IMR-90 (cell line): ENCODE results near the gene FOSL2.

ENCODE experiments used
- BHLHE40 ChIP-seq: fragments of 150-350 bp; IDR thresholded peaks from 2 replicates; pipeline ENCODE4 v1.6.1; 2016; ENCODE audit warnings: mild to moderate bottlenecking, low read depth, low read length
- CEBPB ChIP-seq: IDR thresholded peaks from 2 replicates; pipeline ENCODE4 v1.6.1; 2012; ENCODE audit warnings: low read depth, low read length, improper control_type of control experiment
- CHD1 ChIP-seq: IDR thresholded peaks from 2 replicates; pipeline ENCODE4 v1.6.1; 2012; ENCODE audit warnings: low read depth, low read length, improper control_type of control experiment
- MAFK ChIP-seq: IDR thresholded peaks from 2 replicates; pipeline ENCODE4 v1.6.1; 2012; ENCODE audit warnings: low read depth, low read length, improper control_type of control experiment
- MAZ ChIP-seq: IDR thresholded peaks from 2 replicates; pipeline ENCODE4 v1.6.1; 2012; ENCODE audit warnings: low read depth, mild to moderate bottlenecking, low read length, improper control_type of control experiment, moderate library complexity, borderline replicate concordance
- MXI1 ChIP-seq: IDR thresholded peaks from 2 replicates; pipeline ENCODE4 v1.6.1; 2012; ENCODE audit warnings: low read depth, mild to moderate bottlenecking, low read length, moderate library complexity, borderline replicate concordance
- POLR2A ChIP-seq: IDR thresholded peaks from 2 replicates; pipeline ENCODE4 v1.6.1; 2012; ENCODE audit warnings: mild to moderate bottlenecking, low read depth, low read length
- RAD21 ChIP-seq: IDR thresholded peaks from 2 replicates; pipeline ENCODE4 v1.6.1; 2012; ENCODE audit warnings: low read length, improper control_type of control experiment
- RCOR1 ChIP-seq: IDR thresholded peaks from 2 replicates; pipeline ENCODE4 v1.6.1; 2012; ENCODE audit warnings: mild to moderate bottlenecking, low read length, improper control_type of control experiment; ENCODE audit not compliant: insufficient replicate concordance
- SMC3 ChIP-seq: fragments of 150-350 bp; IDR thresholded peaks from 2 replicates; pipeline ENCODE4 v1.6.1; 2016; ENCODE audit warnings: low read depth, mild to moderate bottlenecking, antibody characterized with exemption, low read length, moderate library complexity
- USF2 ChIP-seq: fragments of 150-350 bp; IDR thresholded peaks from 2 replicates; pipeline ENCODE4 v1.6.1; 2017; ENCODE audit warnings: mild to moderate bottlenecking, antibody characterized with exemption, low read length, low read depth
- TF ChIP-seq, protein P1 (sequence below): conservative IDR thresholded peaks from 2 replicates; pipeline ENCODE4 v1.5.1; 2012; ENCODE audit warnings: mild to moderate bottlenecking, low read depth, low read length, improper control_type of control experiment

DNA sequence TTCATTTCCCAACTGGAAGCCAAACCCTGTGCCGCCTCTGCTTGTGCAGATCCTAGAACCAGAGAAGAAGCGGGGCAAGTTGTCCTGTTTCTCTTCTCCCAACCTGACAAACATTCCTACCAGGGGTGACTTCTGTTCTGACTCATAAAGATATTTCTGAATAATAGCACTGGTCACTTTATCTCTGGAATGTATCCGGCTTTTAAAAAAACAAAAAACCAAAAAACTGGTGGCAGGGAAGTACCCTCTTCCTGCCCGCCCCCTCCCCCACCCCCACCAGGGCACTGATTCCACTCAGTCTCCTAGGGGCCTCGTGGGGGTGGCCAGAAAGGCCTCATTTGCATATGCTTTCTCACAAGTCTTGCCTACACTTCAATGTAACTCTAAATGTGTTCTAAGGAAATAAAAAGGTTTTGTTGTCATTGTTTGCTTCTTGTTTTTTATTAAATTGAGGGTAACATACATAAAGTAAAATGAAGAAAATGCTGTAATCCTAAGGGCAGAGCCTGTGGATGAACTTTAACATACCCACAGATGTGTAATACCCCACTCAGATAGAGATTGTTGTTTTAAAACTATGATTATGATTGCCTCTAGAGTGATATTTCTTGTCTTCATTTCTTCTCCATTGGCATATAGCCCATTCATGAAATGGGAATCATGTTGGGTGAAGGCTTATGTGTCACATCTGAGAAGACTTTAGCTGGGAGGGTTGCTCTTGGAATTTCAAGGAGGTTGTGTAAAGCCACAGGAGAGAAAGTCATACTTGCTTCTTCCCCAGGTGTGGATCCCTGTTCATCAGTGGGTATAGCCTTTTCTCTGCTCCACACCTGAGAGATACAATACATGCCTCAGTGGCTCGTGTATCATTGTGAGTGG, 5.3 kb upstream of the FOSL2 start:
- TF ChIP-seq RAD21 (no peak), MAFK (no peak), BHLHE40 (no peak), CEBPB (no peak), RCOR1 (no peak), POLR2A (no peak), CHD1 (no peak), USF2 (no peak), MAZ (no peak), SMC3 (no peak), MXI1 (no peak)
- TF ChIP-seq, protein P1, sequence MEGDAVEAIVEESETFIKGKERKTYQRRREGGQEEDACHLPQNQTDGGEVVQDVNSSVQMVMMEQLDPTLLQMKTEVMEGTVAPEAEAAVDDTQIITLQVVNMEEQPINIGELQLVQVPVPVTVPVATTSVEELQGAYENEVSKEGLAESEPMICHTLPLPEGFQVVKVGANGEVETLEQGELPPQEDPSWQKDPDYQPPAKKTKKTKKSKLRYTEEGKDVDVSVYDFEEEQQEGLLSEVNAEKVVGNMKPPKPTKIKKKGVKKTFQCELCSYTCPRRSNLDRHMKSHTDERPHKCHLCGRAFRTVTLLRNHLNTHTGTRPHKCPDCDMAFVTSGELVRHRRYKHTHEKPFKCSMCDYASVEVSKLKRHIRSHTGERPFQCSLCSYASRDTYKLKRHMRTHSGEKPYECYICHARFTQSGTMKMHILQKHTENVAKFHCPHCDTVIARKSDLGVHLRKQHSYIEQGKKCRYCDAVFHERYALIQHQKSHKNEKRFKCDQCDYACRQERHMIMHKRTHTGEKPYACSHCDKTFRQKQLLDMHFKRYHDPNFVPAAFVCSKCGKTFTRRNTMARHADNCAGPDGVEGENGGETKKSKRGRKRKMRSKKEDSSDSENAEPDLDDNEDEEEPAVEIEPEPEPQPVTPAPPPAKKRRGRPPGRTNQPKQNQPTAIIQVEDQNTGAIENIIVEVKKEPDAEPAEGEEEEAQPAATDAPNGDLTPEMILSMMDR, result no peak
